OCI-M2 (cell line): Measurements from ENCODE around the gene YWHAG.
"Not testable (repeated sequence)": the region's sequence is repeated elsewhere in the genome, so short reads cannot be mapped to it uniquely, and the experiment has no call there.

Experiments used
- DNase-seq: peaks from one replicate; lab custom pipeline; 2025; ENCODE audit not compliant: unreplicated experiment; lab: John Stamatoyannopoulos, UW

YWHAG gene

DNA sequence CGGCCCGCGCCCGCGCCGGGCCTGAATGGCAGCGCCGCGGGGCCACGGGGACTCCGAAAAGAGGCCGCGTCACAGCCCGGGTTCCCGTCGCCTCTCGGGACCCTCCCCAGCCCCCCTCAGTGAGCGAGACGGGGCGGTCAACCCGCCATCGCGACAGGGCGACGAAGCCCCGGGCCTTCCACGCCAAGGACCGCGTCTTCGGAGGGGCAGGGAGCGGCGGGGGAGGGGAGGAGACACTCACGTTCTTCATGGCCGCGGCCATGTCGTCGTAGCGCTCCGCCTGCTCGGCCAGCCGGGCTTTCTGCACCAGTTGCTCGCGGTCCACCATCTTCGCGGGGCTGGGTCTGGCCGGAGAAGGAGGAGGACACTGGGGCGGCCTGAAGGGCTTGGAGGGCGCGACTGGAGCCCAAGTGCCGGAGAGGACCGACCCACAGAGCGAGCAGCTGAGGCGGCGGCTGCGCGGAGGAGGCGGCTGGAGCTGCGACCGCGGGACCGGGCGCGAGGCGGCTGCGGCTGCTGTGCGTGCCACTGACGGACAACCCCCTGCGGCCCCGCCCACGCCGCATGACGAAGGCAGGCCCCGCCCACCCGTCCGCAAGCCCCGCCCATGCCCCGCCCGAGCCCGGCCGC is at the start of gene YWHAG:
Gene YWHAG, minus strand, starts transcription at position 511 of the 630 bp plus-strand sequence. Its CDS starts 183 bp downstream, at position 328.
- DNase-seq = no peak

DNA sequence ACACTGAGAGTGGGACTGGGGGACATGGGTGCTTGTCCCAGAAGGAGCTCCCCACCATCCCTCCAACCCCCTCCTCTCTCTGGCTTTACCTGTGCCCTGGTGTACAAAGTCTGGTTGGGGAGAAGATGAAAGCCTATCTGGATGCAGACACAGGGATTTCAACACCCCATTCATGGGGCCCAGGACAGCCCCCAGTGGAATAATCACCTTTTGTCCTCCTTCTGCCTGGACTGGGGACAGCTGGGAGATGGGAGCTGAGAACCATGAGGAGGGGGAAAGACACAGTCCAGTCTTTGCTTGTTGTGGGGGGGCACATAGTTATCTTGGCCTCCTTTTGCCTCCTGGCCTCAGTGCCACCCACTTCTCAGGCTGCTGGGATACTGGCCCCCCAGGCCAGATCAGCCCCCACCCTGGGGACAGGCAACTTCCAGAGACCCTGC is 49.4 kb upstream of the YWHAG start:
- no peak for DNase-seq

DNA sequence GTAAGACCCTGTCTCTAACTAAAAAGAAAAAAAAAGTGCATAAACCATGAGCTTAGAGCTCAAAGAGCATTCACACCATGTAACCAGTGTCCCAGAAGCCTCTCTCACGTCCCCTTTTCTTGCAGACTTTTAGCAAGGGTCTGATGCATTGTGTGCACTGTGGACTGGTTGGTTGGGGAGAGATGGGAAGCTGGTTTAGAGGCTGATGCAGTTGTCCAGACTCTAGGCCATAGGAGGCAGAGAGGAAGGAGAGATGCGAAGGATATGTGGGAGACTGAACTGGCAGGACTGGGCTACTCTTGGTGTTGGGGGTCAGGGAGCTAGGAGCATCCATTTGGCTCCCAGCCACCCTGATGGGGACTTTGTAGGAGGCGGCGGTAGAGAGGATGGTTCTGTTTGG is 48.9 kb upstream of the YWHAG start:
- DNase-seq = no peak

DNA sequence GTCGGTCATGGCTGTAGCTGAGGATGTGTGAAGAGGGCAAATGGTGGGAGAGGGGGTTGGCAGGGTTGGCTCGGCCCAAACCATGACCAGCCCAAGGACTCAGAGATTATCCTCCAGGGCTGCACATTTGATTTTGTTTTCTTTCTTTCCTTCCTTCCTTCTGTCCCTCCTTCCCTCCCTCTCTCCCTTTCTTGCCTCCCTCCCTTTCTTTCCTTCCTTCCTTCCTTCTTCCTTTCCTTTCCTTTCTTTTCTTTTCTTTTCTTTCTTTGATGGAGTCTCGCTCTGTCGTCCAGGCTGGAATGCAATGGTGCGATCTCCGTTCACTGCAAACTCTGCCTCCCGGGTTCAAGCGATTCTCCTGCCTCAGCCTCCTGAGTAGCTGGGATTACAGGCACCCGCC is 46.9 kb upstream of the YWHAG start:
- DNase-seq = no peak

DNA sequence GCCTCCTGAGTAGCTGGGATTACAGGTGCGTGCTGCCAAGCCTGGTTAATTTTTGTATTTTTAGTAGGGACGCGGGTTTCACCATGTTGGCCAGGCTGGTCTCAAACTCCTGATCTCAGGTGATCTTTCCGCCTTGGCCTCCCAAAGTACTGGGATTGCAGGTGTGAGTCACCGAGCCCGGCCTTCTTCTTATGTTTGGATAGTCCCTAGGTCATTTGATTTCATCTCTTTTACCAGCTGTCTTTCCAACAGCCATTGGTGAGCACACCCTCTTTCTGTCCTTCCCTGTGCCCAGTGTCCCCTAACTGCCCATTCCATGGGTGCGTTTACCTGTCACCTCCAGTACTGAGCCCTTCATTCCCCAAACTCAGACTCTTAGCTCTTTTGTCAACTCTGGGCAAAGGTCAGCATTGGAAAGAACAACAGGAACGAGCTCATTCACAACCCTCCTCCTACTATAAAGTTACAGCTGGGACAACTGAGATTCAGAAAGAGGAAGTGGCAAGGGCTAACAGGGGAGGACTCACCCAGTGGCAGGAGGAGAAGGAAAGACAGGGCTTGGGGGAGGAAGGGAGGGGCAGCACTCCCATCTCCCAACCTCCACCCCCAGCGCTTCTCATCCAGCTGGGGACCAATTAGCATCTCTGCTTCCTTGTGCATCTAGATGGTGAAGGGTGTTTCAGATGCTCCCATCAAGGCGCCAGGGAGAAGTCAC is 45.1 kb upstream of the YWHAG start:
- no peak for DNase-seq

DNA sequence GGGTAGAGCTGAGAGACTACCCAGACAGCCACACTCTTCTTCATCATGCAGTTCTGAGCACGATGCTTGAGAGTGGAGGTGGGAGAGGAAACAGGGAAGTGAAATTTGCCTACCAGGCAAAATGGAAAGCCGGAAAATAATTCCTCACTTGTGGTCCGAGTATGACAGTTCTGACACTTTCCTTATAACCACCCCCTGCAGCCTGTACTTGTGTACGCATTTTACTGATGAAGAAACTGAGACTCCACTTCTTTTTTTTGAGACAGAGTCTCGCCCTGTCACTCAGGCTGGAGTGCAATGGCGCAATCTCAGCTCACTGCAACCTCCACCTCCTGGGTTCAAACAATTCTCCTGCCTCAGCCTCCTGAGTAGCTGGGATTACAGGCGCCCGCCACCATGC is 44.3 kb upstream of the YWHAG start:
- not testable (repeated sequence) for DNase-seq

DNA sequence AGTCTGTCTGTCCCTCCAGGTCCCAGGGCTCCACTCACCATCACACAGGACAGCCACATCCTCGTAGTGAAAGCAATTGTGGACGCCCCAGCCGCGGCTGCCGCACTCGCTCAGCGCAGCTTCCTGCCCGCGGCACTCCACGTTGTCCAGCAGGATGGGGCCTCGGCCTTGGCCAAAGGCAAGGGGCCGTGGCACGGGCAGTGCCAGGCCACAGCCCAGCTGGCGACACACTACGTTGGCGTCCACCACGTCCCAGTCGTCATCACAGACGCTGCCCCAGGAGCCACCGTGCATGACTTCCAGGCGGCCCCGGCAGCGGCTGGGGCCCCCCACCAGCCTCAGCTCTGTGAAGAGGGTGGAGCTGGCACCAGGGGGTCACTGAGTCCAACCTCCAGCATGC is 41.5 kb upstream of the YWHAG start:
- no peak for DNase-seq

DNA sequence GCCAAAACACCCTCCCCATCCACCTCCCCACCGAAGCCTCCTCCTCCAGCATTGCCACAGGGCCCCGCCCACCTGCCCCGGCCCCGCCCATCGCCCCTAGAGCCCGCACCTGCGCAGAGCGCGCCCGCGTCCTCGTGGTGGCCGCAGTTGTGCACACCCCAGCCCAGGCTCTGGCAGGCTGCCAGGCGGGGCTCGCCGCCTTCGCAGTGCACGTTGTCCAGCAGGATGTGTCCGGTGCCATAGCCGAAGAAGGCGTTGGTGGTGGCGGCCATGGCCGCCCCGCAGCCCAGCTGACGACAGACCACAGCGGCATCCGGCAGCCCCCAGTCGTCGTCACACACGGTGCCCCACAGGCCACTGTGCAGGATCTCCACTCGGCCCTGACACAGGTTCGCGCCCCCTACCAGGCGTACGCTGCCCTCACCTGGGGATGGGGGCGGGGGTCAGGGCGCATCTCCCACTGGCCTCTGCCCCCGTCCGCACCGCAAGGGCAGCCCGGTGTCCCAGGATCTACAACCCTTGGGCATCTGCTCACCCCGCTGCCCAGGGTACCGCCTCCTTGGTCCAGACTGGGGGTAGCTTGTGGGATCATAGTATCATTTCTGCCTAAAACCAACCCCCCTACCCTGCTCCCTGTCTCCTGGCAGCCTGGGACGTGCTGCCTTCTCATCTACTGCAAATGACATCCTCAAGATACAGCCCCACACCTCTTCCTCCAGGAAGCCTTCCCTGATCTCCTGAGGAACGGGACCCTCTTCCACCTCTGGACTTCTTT is 38.8 kb upstream of the YWHAG start:
- no peak for DNase-seq

DNA sequence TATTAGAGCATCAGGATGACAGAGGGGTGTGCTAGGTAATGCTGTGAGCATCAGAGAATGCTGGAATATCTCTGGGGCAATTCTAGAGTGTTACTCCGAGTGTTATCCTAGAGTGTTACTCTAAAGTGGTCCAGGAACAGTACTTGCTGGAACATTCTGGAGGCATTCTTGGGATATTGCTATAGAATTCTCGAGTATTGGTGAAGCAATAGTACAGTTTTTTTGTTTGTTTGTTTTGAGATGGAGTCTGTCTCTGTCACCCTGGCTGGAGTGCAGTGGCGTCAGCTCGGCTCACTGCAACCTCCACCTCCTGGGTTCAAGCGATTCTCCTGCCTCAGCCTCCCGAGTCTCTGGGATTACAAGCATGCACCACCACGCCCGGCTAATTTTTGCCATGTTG is 38.1 kb upstream of the YWHAG start:
- no peak for DNase-seq

DNA sequence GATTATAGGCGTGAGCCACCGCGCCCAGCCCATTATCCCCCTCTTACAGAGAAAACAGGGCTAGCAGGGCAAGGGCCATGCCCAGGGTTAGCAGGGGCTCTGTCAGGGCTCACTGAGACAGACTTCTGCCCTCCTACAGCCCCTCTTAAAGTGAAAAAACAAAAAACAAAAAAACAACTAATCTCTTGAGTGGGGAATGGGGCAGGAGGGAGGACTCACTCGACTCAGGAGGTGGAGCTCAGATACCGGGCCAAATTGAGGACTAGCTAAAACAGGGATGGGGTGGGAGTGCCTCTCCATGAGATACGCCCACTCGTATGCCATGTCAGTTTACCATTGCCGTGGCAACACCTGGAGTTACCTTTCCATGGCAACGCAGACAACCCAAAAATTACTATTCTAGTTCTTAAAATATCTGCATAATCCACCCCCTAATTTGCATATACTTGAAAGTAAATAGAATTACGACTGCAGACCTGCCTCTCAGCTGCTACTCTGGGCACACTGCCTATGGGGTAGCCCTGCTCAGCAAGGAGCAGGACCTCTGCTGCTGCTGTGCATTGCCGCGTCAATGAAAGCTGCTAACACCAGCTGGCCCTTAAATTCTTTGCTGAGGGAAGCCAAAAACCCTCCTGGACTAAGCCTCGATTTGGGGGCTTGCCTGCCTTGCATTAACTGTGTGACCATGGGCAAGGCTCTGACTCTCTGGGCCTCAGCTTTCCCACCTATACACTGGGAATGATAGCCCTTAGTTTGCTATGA is 37.4 kb upstream of the YWHAG start:
- DNase-seq = no peak

DNA sequence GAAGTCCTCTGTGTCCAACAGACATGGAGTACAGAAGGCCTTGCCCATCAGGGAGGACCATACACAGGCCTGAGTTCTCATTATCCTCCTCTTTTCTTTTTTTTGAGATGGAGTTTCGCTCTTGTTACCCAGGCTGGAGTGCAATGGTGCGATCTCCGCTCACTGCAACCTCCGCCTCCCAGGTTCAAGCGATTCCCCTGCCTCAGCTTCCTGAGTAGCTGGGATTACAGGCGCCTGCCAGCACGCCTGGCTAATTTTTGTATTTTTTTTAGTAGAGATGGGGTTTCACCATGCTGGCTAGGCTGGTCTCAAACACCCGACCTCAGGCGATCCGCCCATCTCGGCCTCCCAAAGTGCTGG is 36.8 kb upstream of the YWHAG start:
- not testable (repeated sequence) for DNase-seq

DNA sequence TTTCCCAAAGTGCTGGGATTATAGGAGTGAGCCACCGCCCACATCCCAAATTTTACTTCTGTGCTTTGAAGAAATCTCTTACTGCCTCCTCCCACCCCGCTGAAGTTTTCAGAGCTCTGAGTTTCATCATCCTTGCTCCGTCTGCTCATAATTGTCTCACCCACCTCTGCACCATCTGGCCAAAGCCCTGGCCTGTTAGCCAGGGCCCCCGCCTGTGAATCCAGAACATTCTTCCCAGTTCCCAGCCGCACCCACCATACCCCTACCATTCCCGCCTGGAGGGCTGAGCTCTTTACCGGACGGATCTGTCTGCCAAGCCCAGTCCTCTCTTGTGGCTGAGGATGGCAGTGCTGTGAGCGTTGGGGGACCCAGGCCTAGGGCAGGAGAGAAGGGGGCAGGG is 36.2 kb upstream of the YWHAG start:
- DNase-seq = no peak

DNA sequence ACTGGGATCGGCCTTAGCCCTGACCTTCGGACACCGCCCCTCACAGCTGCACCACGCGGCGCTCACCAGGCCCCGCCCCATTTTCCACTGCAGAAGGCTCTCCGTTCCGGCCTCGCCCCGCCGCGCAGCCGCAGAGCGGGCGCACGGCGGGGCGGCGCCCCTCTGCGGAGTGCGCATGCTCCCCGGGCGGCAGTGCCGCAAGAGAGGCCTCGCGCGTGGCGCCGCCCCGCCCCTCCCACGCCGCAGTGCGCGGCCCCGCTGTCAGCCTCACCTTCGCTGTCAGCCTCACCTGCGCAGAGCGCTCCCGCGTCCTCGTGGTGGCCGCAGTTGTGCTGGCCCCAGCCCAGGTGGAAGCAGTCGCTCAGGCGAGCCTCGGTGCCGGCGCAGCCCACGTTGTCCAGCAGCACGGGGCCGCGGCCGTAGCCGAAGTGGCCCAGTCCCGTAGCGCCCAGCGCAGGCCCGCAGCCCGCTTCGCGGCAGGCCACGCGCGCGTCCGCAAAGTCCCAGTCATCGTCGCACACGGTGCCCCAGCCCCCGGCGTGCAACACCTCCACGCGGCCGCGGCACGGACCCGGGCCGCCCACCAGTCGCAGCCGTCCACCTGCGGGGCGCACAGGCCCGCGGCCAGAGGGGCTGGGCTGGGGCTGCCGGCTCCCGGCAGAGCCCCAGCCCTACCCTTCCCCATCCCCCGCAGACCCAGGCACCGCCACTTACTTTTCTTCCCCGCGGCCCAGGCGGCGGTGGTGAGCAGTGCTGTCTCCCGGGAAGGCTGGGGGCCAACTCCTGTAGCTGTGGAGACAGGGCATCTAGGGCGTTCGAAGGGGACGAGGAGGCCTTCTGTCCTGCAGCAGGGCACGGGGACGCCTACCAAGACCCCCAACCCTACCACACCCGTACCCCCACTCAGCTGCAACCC is 34.6 kb upstream of the YWHAG start:
- peak; percentile 39 for DNase-seq

DNA sequence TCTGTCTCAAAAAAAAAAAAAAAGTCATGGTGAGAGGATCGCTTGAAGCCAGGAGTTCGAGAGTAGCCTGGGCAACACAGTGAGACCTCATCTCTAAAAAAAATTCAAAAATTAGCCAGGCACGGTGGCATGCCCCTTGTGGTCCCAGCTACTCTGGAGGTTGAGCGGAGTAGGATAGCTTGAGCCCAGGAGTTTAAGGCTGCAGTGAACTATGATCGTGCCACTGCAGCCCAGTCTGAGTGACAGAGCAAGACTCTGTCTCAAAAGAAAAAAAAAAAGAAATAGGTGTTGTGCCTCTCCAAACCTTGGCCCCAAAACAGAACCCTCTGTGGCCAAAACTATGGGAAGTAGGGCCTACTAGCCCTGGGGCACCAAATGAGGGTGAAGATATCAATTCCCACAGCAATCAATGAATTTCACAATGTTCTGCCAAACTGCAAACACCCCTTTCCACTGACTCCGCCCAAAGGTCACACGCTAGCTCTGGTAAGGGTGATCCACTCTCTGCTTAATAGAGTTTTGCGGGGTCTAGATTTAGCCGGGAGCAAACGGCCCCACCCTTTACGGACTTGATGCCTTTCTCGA is 33.8 kb upstream of the YWHAG start:
- no peak for DNase-seq

DNA sequence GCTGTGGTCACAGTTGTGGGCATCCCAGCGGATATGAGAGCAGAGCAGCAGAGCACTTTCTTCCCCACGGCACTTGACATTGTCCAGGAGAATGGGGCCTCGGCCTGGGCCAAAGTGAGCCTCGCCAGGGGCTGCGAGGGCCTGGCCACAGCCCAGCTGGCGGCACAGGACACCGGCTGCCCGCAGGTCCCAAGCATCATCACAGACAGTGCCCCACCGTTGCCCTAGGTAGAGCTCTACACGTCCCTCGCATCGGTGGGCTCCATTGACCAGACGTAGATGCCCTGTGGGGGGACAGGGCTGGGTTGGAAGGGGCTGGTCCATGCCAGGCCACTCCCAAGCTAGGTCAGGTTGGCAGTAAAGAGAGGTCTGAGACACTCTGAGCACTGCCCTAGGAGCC is 31.3 kb upstream of the YWHAG start:
- DNase-seq = no peak

DNA sequence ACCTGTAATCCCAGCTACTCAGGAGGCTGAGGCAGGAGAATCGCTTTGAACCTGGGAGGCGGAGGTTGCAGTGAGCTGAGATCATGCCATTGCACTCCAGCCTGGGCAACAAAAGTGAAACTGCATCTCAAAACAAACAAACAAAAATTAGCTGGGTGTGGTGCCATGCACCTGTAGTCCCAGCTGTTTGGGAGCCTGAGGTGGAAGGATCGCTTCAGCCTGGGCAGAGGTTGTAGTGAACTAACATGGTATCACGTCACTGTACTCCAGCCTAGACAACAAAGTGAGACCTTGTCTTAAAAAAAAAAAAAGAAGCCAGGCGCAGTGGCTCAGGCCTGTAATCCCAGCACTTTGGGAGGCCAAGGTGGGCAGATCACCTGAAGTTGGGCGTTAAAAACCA is 29.0 kb upstream of the YWHAG start:
- DNase-seq = not testable (repeated sequence)

DNA sequence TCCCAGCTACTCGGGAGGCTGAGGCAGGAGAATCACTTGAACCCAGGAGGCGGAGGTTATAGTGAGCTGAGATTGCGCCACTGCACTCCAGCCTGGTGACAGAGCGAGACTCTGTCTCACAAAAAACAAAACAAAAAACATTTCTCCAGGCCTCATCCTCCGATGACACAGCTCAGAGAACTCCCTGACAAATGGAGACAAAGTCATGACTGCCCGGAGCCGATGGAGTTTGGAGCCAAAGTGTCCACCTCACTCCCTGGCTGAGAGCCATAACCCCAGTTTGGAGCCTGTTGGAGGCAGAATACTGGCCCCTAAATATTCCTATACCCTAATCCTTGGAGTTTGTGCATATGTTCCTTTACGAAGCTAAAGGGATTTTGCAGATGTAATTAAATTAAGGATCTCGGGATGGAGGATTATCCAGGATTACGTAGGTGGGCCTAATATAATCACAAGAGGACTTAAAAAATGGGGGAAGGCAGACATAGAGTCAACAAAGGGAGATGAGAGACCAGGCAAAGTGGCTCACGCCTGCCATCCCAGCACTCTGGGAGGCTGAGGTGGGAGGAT is 28.0 kb upstream of the YWHAG start:
- no peak for DNase-seq

DNA sequence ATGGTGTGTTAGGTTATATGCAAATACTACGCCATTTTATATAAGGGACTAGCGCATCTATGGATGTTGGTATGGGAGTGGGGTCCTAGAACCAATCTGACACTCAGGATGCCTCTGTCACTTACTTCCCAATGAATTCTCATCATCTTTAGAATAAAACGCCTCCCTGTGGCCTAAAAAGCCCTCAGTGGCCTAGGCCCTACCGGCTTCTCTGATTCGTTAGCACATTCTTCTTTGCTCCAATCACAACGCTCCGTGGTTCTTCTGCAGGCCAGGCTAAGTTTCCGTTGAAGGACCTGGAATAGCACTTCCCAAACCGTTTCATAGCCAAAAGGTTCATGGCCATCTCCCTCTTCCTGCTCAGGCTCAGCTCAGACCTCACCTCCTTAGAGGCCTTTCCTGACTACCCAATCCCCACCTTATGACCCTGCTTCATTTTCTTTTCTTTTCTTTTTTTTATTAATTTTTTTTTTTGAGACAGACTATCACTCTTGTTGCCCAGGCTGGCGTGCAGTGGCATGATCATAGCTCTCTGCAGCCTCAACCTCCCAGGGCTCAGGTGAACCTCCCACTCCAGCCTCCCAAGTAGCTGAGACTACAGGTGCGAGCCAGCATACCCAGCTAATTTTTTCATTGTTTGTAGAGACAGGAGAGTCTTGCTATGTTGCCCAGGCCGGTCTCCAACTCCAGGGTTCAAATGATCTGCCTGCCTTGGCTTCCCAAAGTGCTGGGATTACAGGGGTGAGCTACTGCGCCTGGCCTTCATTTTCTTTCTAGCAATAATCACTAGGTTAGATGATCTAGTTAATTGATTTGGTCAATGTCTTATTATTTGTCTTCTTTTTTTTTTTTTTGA is 24.5 kb upstream of the YWHAG start:
- DNase-seq = no peak

DNA sequence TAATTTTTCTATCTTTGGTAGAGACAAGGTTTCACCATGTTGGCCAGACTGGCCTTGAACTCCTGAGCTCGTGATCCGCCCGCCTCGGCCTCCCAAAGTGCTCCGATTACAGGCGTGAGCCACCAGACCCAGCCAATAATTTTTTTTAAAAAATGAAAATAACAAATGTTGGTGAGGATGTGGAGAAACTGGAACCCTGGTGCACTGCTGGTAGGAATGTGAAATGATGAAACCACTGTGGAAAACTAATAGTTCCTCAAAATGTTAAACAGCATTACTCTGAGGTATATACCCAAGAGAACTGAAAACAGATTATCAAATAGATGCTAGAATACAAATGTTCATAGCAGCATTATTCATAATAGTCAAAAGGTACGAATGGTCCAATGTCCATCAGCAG is 23.0 kb upstream of the YWHAG start:
- DNase-seq = no peak
